Ovary (tissue), 9 donors: ENCODE data around the gene ATF6. TPM values are rescaled to one million over a fixed set of nuclear protein-coding genes. Genes with fewer than 3 reads are reported as not detected.

Experiments used
- DNase-seq, 5 donors: peaks; one replicate each; pipeline ENCODE4 v3.0.0-alpha.2; 2019 to 2020
- H3K27ac ChIP-seq, 2 donors: fragments of 200-600 bp; one replicate each; pipeline versions ENCODE4 v1.5.1 to v1.8.0; 2019 to 2022
- H3K27me3 ChIP-seq: fragments of 200-600 bp; one replicate; pipeline ENCODE4 v1.8.0; 2022
- H3K36me3 ChIP-seq: fragments of 200-600 bp; sonication (generic); one replicate; pipeline ENCODE4 v1.5.1; 2019
- H3K4me1 ChIP-seq: one replicate; pipeline ENCODE4 v1.8.1; 2013; ENCODE audit warnings: mild to moderate bottlenecking, moderate library complexity; ENCODE audit not compliant: insufficient read depth
- H3K4me3 ChIP-seq: fragments of 200-600 bp; sonication (generic); one replicate; pipeline ENCODE4 v1.5.1; 2017
- H3K9me3 ChIP-seq, 2 donors: fragments of 200-600 bp in 1 of 2; sonication (generic) in 1 of 2; one replicate each; pipeline versions ENCODE4 v1.5.1 to v1.8.1; 2013 to 2019; ENCODE audit warnings: mild to moderate bottlenecking in 1 of 2, moderate library complexity in 1 of 2
- CTCF ChIP-seq, 3 donors: fragments of 450-650 bp in 2 of 3; fragments of 200-600 bp in 1 of 3; IDR thresholded peaks; one replicate each; pipeline versions ENCODE4 v1.5.1 to v1.8.0; 2016 to 2022; ENCODE audit warnings: antibody characterized with exemption in 3 of 3, mild to moderate bottlenecking in 1 of 3
- EP300 ChIP-seq: sonication (generic); formaldehyde crosslinking; IDR thresholded peaks from one replicate; pipeline ENCODE4 v1.6.1; 2017; ENCODE audit warnings: antibody characterized with exemption
- POLR2A ChIP-seq: fragments of 450-650 bp; IDR thresholded peaks from one replicate; pipeline ENCODE4 v1.6.1; 2017; ENCODE audit warnings: antibody characterized with exemption, mild to moderate bottlenecking, moderate library complexity
- WGBS, 3 donors: extraction: QIAGEN DNeasy Blood & Tissue Kit in 1 of 3; methylation state at CpG; one replicate each; pipeline versions ENCODE4 v1.1.5 to v1.1.7; 2013 to 2017; 5-methylcytosine and 5-hydroxymethylcytosine counted together
- intact Hi-C, 4 donors: fragments of 100-400 bp; cut with DNase I; formaldehyde crosslinking; loops; one replicate each; pipeline versions ENCODE4 v1.11.0 to v1.15.1; 2022 to 2023
- polyA plus RNA-seq, 2 donors: library from polyadenylated mRNA; stranded (reverse); fragments of 200-250 nt in 1 of 2; fragments of 350-450 nt in 1 of 2; fragmentation: Illumina TruSeq in 1 of 2; extraction: RNeasy Lipid Tissue Mini Kit (QIAGEN cat#74804) in 1 of 2; gene quantifications; one replicate each; pipeline ENCODE4 v1.2.3, GENCODE V29; 2013 to 2014
- total RNA-seq, 7 donors: library from RNA; depleted of rRNA in 2 of 7; stranded (reverse); fragments of >200 nt in 2 of 7; fragmentation: NEBNext Ultra II Directional in 3 of 7; extraction: Animal tissue kit (Norgen Biotek cat#: 25700) in 3 of 7; gene quantifications; one replicate each; pipeline versions ENCODE4 v1.1.0 to v1.2.4, GENCODE V29; 2016 to 2023
- donor health status: DM: no; HTN: no; CAD: no; lungs with moderate emphysema.
- donor health status: DM: no; HTN: no; CAD: no.
- donor health status: Bipolar disorder and iron deficiency.
- donor health status: DM: yes; HTN: yes; CAD: no.
- donor health status: DM: no; HTN: no; CAD: no.
- donor health status: DM: yes; HTN: yes; CAD: no.

Gene ATF6
- total and polyA plus RNA-seq, 9 donors = 7.9 to 31.3 (median 23.4) TPM

GRCh38 chr1:162003830-162004215, 237.7 kb downstream of the ATF6 start:
- no peaks in the 10 kb centered on the region for H3K4me1 ChIP-seq
- intact Hi-C loops = no loop called here
- H3K9me3 ChIP-seq = no peaks in the 10 kb centered on the region
- DNase-seq = no peak
- WGBS, 3 donors = 68 to 70% (median 69%) methylated on average over 5 of the region's 5 CpGs
- H3K36me3 ChIP-seq = no peaks in the 10 kb centered on the region
- TF ChIP-seq EP300 (no peak), CTCF (IDR thresholded peaks at IDR 0.05) (no peak), POLR2A (no peak)
- H3K27ac ChIP-seq = no peak overlapping the region
- no peaks in the 10 kb centered on the region for H3K27me3 ChIP-seq
- no peak overlapping the region for H3K4me3 ChIP-seq

- Histone ChIP-seq H3K27me3 (no peaks in the 10 kb centered on the region), H3K4me1 (no peaks in the 10 kb centered on the region), H3K4me3 (no peak overlapping the region), H3K9me3 (no peaks in the 10 kb centered on the region), H3K36me3 (no peaks in the 10 kb centered on the region), H3K27ac (no peak overlapping the region)
- TF ChIP-seq CTCF (IDR thresholded peaks at IDR 0.05) (no peak), POLR2A (no peak), EP300 (no peak)
- intact Hi-C loops = no loop called here
- no peak for DNase-seq
- 91 to 100% (median 95%) methylated on average over 3 of the region's 3 CpGs for WGBS, 3 donors
Measured at GRCh38 chr1:162004441-162004950, 238.4 kb downstream of the ATF6 start.

DNA sequence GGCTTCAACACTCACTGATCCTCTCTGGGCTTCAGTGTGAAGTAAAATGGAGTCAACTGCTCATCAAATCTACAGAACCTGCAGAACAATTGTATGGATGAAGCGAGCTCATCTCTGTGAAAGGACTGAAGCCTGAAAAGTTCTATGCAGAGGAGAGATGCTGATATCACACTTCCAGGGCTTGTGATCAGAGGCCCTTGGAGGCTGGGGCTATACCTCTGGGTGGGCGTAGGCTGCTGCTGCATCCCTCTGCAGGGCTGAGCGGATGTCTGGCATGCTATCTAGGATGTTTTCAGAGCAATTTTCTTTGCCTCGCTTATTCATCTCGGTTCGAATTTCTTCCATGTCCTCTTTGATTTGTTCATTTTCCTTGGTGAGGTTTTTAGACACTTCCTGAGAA, 240.0 kb downstream of the ATF6 start:
- H3K27ac ChIP-seq = no peak overlapping the region
- no peak overlapping the region for H3K4me3 ChIP-seq
- H3K36me3 ChIP-seq = no peaks in the 10 kb centered on the region
- intact Hi-C loops = no loop called here
- no peak for TF ChIP-seq CTCF (IDR thresholded peaks at IDR 0.05)
- no peak for TF ChIP-seq EP300
- 83 to 85% (median 85%) methylated on average over 6 of the region's 6 CpGs for WGBS, 3 donors
- H3K27me3 ChIP-seq = no peaks in the 10 kb centered on the region
- no peak for DNase-seq
- H3K9me3 ChIP-seq = no peaks in the 10 kb centered on the region
- peaks cover 1% of the 10 kb centered on the region for H3K4me1 ChIP-seq

GRCh38 chr1:162007466-162007865, 241.3 kb downstream of the ATF6 start:
- TF ChIP-seq POLR2A (no peak), CTCF (IDR thresholded peaks at IDR 0.05) (no peak), EP300 (no peak)
- Histone ChIP-seq H3K27ac (no peak overlapping the region), H3K4me3 (no peak overlapping the region), H3K36me3 (no peaks in the 10 kb centered on the region), H3K27me3 (no peaks in the 10 kb centered on the region), H3K9me3 (no peaks in the 10 kb centered on the region), H3K4me1 (peaks cover 4% of the 10 kb centered on the region)
- intact Hi-C loops = no loop called here
- no peak for DNase-seq
- 85 to 100% (median 94%) methylated on average over 3 of the region's 3 CpGs for WGBS, 3 donors
